GM21381 (cell line): Measurements from ENCODE around the gene SYT9.

Experiments used
- ATAC-seq: cut with Tn5 transposase; IDR thresholded peaks from one replicate; pipeline ENCODE4 v1.9.1; 2021; ENCODE audit warnings: mild to moderate bottlenecking, moderate library complexity; ENCODE audit not compliant: unreplicated experiment

The SYT9 gene

DNA sequence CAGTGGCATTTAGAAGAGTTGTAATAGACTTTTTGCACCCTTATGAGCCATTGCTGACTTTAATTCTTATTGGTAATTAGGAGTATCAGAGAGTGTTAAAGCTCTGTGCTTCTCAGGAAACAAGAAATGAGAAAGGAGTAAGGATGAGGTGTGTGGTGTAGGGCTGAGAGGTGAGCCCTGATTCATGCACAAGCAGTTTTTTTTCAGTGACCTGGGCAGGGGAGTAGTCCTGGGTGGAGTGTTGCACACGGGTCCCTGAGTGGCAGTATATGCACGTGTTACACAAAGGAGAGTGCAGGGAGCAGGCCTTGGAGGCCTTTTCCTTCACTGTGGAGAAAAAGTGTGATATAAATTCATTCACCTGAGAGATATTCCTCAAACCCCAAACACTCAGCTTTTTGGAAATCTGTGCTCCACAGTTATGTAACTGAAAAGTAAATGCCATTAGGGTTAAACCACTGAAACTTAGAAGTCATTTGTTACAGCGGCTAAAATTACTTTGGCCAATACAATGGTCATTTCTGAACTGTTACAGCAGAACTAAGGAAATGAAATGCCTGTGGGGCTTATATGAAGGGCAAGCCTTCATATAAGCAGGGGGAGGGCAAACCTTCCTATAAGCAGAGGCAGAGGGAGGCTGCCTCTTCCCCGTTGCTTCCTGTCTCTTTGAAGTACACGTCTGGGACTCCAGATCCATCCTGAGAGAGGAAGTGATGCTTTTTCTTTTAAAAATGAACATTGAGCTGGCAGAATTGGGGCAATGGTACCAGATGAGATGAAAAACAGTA, 171.0 kb downstream of the SYT9 start:
- no peak for ATAC-seq

DNA sequence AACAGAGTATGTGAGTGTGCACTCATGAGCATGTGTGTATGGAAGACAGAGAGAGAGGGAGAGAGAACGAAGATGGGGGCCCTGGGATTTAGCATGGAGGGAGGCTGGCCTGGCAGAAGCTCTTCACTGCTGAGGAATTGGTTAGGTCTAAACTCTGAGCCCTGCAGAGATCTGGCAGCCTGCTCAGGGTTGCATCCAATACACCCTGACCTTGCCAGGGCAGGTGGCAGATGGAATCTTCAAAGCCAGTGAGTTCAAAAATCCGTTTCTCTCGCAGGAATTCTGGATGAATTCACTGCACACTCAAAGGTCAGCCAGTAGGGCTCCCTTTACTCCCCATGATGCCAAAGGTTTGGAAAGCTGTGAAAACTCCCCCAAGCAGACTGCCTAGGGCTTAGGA, 172.2 kb downstream of the SYT9 start:
- ATAC-seq, result no peak

DNA sequence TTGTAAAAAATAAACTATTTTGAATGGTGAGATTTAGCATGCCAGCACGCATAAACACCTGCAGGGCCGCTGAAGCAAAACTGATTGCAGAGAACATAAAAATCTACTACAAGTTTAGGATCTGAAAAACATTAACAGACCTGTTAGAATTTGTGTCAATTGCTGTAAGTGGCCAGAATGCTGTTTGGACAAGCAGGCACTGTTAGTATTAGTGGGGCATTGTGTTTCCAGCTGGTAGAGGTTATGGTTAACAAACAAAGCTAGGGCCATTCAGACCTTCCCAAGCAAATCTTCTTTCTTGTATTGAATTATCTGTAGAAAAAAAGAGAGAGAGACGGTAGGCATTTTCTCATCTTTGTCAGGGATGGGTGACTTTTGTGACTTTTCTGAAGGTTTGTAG, 176.0 kb downstream of the SYT9 start:
- ATAC-seq, result no peak

DNA sequence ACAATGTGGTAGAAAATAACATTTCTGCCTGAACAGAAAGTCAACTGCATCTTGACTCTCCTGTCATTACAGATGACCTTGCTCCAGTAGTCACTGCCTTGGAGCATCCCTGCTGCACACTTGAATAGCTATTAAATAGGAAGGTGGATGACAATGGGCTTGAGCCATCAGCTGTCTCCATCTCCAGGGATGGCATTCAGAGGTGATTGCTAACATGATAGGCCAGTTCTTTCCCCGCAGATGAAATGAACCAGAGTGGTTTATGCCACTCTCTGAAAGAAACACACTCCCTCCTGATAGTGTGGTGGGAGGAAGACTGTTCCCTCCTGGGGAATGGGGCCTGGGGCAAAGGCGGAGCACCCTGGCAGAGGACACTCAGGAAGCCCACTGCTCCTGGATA, 176.5 kb downstream of the SYT9 start:
- no peak for ATAC-seq

DNA sequence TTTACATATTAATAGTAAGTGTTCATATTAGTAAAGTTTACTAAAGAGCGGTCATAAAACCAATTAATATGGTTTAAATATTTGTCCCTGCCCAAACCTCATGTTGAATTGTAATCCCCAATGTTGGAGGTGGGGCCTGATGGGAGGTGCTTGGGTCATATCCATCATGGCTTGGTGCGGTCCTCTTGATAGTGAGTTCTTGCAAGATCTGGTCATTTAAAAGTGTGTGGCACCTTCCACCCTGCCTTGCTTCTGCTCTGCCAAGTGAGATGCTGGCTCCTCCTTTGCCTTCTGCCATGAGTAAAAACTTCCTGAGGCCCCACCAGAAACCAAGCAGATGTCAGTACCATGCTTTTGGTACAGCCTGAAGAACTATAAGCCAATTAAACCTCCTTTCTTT, 178.8 kb downstream of the SYT9 start:
- no peak for ATAC-seq

DNA sequence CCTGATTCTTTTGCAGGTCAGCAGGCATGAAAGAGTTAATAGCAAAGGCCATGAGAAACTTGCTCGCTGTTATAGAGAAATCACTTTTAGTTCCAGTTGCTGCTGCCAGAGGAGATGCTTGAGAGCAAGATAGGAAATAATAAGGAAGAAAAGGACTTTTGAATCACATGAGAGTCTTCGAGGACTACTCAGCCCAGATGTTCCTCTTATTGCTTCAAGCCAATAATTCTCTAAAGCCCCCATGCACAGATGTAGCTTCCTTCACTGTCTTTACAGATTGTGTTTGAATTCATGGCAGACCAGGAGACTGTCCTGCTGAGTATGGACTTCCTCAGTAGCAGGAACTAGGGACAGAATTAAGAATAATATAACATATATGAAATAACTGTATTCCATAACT, 183.5 kb downstream of the SYT9 start:
- ATAC-seq, result no peak

DNA sequence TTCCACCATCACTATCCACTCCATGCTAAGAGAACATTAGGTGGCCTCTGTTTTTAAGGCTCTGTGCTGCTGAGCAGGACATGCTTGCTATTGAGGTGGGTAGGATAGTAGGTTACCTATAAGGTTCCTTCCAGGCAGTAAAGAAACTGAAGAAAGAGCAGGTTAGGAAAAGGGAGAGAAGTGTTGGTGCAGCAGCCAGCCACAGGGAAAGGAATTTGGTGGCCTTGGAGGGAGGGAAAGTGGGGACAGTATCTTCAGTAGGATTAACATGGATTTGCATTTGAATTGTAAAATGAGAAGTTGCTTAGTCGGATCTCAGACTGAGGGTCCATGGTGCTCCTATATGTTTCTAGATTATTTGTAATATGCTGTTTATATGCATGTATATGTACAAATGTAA, 184.4 kb downstream of the SYT9 start:
- no peak for ATAC-seq

DNA sequence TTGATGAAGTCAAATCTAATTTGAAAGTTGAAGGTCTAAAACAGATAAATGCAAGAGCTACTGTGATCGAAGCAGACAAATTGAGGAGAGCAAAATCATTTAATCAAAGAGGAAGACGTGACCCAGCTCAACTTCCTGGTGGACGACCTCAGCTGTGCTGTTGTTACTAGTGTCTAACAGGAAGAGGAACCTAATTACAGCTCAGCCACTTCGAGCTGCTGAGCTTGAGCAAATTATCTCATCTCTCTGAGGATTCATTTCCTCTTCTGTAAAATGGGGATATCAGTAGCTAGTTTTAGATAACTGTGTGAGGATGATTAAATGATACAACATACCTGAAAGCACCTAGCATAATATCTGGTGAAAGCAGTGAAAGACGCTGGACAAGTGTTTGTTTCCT, 185.0 kb downstream of the SYT9 start:
- ATAC-seq, result peak; percentile 60

DNA sequence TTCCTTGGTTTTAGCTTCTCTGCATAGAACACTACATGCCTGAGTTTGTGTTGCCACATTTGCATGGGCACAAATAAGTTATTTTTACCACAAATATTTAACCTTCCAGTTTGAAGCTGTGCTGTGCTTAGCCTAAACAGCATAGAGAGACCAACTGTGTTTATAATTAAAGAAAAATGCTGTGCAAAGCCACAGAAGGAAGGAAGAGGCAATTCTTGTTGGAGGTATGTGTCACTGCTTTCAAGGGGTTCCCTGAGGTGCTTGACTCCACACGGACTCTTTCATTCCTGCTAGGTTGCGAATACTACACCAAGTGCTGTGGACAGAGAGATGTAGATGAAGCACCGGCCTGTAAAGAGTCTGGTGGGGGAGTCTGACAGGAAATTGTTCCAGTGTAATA, 186.0 kb downstream of the SYT9 start:
- ATAC-seq, result no peak

DNA sequence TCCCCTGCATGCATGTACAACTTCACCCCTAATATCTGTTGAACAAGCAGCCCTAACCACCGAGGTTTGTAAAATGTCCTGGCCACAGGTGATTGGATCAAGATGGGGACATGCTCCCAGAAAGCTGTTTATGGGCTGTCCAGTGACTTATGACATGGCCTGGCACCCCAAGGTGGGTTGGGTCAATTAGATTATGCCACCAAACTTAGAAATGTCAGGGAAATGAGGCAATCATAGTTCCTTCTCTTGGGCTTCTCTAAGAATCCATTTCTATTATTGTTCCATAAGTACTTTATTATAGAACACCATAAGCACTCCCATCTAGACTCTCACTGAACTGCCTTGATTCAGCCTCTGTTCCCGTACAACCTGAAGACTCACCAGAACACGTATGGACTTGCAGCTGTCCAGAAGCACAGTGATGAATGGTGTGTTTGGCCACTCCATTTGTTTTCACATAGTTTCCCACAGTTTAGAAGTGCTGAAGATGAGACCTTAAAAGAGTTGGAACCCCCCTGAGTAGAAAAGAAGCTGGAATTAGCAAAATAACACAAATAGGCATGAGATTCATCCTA, 188.1 kb downstream of the SYT9 start:
- no peak for ATAC-seq

DNA sequence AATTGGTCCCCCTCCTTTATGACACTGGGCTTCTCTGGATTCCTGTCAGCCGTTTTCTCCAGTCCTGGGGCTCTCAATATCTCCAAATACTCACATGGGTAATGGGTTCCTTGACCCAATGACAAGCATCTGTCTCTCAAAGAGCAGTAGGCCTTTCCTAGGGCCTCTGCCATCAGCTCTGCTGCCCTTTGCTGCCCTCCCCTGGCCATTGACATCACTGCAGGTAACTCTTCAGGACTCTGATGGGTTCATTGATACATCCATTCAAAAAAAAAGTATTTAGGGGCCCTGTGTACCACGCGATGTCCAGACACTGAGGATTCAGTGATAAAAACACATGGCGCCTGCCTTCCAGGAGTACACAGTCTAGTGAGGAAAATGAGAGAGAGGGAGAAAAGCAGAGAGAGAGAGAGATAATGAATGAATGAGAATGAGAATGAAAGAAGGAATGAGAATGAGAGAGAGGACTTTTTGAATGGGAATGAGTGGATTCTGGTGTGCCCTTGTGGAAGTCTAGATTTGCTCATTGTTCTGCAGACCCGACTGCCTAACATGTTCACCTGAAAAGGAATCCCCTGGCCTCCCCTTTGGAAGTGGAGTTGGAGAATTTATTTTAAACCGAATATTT, 191.0 kb downstream of the SYT9 start:
- ATAC-seq, result peak; percentile 89

DNA sequence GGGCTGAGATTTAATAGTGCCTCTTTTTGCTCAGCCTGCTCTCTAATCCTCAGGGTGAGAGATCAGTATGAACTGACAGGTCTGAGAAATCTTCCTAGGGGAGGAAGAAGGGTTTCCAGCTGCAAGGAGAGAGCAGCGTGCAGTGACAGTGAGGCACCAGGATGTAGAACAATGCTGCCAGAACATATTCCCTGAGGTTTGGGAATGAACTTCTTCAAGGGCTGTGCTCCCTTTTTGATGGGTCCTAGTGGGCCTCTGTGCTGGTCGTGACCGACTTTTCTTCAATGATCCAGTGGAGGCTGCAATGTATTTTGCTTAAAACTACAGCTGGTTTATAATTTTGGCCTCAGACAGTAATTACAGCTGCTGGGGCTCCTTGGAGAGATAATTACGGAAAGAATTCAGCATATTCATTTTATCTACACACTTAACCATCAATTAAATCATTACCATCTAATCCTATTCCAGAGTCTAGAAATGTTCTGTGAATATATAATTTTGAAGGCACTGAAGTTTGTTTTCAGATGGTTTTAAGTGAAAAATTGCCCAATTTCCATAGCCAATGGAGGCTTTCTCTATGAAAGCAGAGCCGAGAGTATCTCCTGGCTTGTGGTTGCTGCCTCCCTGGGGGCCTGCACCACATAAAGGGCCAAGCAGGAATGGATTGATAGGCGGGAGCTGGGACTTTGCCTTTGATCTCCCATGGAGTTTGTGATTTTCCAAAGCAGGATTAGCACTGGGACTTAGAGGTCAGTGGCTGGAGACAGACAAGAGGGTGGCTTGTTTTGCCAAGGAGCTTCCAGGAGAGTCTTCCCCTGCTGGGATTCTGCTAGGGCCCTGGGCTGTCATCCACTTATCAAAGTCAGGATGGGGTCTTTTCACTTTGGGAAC, 192.6 kb downstream of the SYT9 start:
- ATAC-seq, result no peak

DNA sequence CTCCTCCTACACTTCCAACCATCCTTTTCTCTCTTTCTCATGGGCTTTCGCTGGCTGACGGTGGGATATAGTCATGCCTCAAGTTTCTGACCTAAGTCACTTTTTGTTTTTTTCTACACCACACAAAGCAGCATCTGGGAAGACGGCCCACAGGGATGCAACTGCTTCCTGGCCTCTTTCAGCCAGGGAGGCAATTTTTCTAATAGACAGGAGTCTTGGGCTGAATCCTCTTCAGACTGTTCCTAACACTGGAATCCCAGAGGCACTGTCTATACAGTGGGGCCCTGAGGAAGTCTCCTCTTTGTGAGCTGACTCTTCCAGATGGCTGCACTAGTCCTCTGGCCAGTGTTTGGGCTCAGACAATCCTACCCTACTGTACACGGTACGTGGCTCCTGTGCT, 193.9 kb downstream of the SYT9 start:
- ATAC-seq, result no peak

DNA sequence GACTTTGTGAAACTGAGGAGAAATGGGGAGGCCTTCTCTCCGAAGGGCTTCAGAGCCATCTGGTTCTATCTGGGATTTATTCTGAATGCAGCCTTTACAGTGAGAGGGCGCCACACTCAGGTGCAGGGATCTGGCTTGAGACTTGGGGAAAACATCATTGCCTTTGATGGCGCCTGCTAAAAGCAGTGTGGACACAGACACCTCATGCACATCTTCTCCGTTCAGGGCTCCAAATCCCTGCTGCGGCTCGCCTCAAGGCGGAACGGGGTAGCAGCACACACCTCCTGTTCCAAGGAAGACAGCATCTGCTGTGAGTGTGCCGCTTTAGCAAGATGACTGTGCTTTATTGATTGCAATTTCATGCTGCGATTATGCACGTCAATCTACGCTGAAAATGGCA, 196.5 kb downstream of the SYT9 start:
- no peak for ATAC-seq

DNA sequence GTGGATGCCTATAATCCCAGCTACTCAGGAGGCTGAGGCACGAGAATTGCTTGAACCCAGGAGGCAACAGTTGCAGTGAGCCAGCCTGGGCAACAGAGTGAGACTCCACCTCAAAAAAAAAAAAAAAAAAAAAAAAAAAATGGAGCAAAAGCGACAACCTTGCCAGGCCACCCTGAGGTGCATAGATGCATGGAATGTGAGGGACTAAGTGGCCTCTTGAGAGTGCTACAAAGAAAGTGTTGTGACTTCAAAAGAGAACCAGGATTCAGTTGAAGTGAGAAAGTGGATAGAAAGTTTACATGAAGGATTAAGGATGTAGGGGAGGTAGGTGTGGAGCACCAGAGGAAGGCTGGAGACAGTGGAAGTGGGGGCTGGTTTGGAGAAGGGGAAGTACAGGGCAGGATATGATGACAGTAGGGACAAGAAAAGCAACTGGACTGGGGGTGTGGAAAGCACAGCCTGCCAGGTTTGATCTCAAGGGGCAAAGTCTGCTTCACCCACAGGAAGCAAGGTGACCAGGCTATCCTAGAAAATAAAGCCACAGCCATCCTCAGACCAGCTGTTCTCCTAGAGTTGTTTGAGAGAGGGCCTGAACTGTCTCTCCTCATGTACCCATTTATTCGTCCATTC, 197.6 kb downstream of the SYT9 start:
- no peak for ATAC-seq

DNA sequence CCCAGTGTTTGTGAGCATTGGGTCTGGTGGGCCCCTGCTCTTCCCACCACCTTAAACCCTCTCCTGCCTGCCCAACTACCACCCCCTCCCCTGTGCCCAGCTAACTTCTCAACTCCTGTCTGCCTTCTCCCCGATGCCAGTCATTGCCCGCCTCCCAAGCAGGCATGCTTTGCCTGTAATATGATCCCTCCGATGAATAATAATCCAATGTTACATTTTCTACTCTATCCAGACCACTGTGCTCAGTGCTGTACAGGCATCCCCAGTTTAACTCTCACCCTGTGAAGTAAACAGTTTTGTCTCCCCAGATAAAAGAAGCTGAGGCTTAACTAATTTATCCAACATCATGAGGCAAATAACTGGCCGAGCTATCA, 198.1 kb downstream of the SYT9 start:
- no peak for ATAC-seq

DNA sequence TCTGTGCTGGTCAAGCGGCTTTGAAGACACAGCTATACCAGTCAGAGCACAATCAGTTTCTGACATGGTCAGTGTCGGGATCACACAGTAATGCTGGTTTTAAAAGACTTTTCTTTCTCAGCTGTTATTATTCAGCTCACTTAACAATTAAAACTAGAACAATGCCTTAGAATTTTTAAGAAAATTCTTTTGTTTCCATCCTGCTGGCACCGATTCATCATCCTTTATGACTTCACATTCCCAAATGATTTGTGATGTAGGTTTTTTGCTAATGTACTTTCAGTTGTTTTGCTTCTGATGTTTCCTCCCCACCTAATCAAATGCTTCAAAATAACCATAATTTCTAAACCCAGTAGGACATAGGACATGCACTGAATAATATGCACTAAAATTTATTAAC, 199.1 kb downstream of the SYT9 start:
- no peak for ATAC-seq

DNA sequence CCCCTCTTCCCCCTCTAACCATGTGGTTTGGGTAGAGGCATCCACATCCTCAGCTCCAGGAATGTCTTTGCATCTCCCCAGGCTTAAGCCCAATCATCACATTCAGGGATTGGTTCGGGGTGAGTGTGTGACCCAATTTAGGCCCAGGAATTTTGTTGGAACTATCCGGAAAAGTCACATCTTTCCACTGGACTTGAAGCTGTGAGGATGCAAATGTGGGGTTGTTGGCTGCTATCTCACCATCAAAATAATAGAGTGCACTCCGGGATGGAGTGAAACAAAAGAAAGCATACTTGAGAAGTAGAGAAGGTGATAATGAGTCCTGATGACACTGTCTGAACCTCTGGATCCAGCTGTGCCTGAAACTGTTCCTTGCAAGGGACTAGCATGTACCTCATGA, 199.8 kb downstream of the SYT9 start:
- no peak for ATAC-seq

DNA sequence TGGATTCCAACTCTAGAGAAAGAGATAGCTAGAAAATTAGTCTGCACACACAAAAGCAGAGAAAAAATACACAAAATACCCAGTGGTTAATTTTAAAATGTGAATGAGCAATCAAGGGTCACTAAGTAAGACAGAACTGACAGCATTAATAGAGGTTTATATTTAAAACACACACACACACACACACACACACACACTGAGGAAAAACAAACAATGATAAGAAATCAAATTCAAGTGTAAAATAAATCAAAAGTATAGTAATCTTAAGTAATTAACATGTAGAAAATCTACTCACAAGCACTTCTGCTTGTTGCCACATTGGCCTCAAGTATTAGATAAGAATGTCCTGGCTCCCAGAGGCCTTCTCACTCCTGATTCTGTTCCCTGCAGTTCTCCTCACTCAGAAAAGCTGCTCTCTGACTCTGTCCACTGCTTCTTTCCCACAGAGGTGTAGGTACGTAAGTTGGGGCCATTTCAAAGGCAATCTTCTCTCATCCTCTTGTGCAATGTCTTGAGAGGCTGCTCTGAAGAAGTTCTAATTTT, 200.3 kb downstream of the SYT9 start:
- no peak for ATAC-seq

DNA sequence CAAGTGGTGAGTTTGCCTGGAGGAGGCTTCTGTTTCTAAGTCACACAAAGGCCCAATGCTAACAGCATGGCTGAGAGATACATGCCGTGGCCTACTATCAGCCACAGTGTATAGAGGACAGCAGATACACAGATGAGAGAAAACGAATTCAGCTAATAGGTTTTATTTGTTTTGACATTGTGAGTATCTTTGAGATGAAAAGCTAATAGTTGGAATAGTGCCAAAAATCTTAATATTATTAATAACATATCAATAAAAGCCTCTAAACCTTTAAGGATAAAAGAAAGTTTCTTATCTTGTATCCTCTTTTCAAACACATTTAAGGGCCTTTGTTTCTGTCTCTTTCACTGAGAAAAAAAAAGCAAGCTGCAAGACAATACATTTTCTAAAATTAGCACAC, 203.2 kb downstream of the SYT9 start:
- ATAC-seq, result no peak

DNA sequence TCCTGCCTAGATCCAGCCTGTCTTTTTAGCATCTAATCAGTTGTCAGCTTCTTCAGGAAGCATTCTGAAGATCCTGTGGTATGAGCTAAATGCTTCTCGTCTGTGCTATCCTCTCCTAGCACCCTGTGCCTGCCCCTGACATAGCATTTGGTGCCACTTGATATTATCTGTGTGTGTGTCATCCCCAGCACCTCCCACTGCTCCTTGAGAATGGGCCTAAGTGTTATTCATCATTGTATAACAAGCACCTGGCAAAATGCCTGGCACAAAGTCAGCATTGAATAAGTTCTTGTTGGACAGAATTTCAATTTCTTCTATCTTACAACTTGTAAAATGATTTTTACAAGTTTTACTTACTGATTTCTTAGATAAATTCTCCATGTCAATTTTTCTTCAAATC, 205.5 kb downstream of the SYT9 start:
- ATAC-seq, result no peak
